IMR-90 (cell line): Measurements from ENCODE around the gene ABHD1. TPM values are rescaled to one million over a fixed set of nuclear protein-coding genes. Genes with fewer than 3 reads are reported as not detected.

ENCODE experiments used
- ATAC-seq: fragments of 200-7000 bp; cut with Tn5 transposase; 2 replicates; pipeline ENCODE4 v1.9.1; 2020; ENCODE audit warnings: low read depth, mild to moderate bottlenecking, moderate library complexity
- BruUV-seq: library from RNA; stranded (reverse); fragments of 400-500 nt; replicated peaks from 2 replicates; lab custom pipeline; 2021; lab: Mats Ljungman, UMichigan
- CTCF ChIA-PET: fragments of 300-600 bp; formaldehyde crosslinking; extraction: SDS; loops from one replicate; lab custom pipeline; 2021; ENCODE audit warnings: antibody characterized with exemption; lab: Yijun Ruan, JAX
- POLR2A ChIA-PET: fragments of 300-600 bp; sonication (Branson Sonifier 250); formaldehyde crosslinking; loops from one replicate; lab custom pipeline; 2022; ENCODE audit warnings: antibody characterized with exemption; ENCODE audit not compliant: unreplicated experiment; lab: Charles Lee
- DNase-seq: peaks from one replicate; pipeline ENCODE4 v3.0.0; 2013
- H2AFZ ChIP-seq: replicated peaks from 2 replicates; pipeline ENCODE3; 2013; ENCODE audit warnings: low read length, mild to moderate bottlenecking; ENCODE audit not compliant: poor library complexity
- H2AK5ac ChIP-seq: 2 replicates; pipeline ENCODE4 v1.6.1; 2013; ENCODE audit warnings: low read depth, low read length, inconsistent platforms
- H2AK9ac ChIP-seq: replicated peaks from 2 replicates; pipeline ENCODE3; 2013; ENCODE audit warnings: mild to moderate bottlenecking, low read depth, low read length, moderate library complexity; ENCODE audit not compliant: poor library complexity
- H2BK120ac ChIP-seq: 2 replicates; pipeline ENCODE4 v1.6.1; 2013; ENCODE audit warnings: low read depth, low read length, inconsistent platforms
- H2BK15ac ChIP-seq: 3 replicates; pipeline ENCODE4 v1.6.1; 2013; ENCODE audit warnings: low read depth, low read length, inconsistent platforms
- H2BK20ac ChIP-seq: 2 replicates; pipeline ENCODE4 v1.6.1; 2013; ENCODE audit warnings: low read depth, mild to moderate bottlenecking, inconsistent platforms, low read length, moderate library complexity
- H2BK5ac ChIP-seq: 2 replicates; pipeline ENCODE4 v1.6.1; 2013; ENCODE audit warnings: mild to moderate bottlenecking, low read depth, low read length, inconsistent platforms; ENCODE audit not compliant: poor library complexity, severe bottlenecking
- H3K14ac ChIP-seq: replicated peaks from 2 replicates; pipeline ENCODE4 v1.6.1; 2013; ENCODE audit warnings: low read depth, low read length, inconsistent platforms
- H3K18ac ChIP-seq: 2 replicates; pipeline ENCODE4 v1.6.1; 2013; ENCODE audit warnings: low read depth, low read length, control low read depth
- H3K23ac ChIP-seq: 2 replicates; pipeline ENCODE4 v1.6.1; 2013; ENCODE audit warnings: low read depth, low read length, inconsistent platforms
- H3K27ac ChIP-seq: 2 replicates; pipeline ENCODE4 v1.5.1; 2013; ENCODE audit warnings: mild to moderate bottlenecking, control low read depth, low read length; ENCODE audit not compliant: insufficient read depth
- H3K27me3 ChIP-seq: 2 replicates; pipeline ENCODE4 v1.6.1; 2013; ENCODE audit warnings: low read length; ENCODE audit not compliant: control insufficient read depth, insufficient read depth
- H3K36me3 ChIP-seq: 2 replicates; pipeline ENCODE4 v1.6.1; 2013; ENCODE audit warnings: low read length, mixed read lengths; ENCODE audit not compliant: control insufficient read depth, insufficient read depth
- H3K4ac ChIP-seq: 2 replicates; pipeline ENCODE4 v1.6.1; 2013; ENCODE audit warnings: low read depth, low read length, inconsistent platforms
- H3K4me1 ChIP-seq: 2 replicates; pipeline ENCODE4 v1.6.1; 2013; ENCODE audit warnings: low read length, mixed read lengths; ENCODE audit not compliant: control insufficient read depth, insufficient read depth
- H3K4me2 ChIP-seq: 2 replicates; pipeline ENCODE4 v1.6.1; 2013; ENCODE audit warnings: low read depth, mild to moderate bottlenecking, control low read depth, low read length, moderate library complexity
- H3K4me3 ChIP-seq: 2 replicates; pipeline ENCODE4 v1.5.1; 2013; ENCODE audit warnings: low read depth, mild to moderate bottlenecking, control low read depth, low read length, moderate library complexity; ENCODE audit not compliant: insufficient read depth
- H3K56ac ChIP-seq: 2 replicates; pipeline ENCODE4 v1.6.1; 2013; ENCODE audit warnings: low read length, inconsistent platforms; ENCODE audit not compliant: insufficient read depth; ENCODE audit errors: extremely low read depth
- H3K79me1 ChIP-seq, 2 experiments: 2 replicates each; pipeline ENCODE4 v1.6.1; 2013; ENCODE audit warnings: low read length in 2 of 2, inconsistent platforms in 1 of 2, low read depth in 1 of 2
- H3K9ac ChIP-seq: 2 replicates; pipeline ENCODE4 v1.6.1; 2013; ENCODE audit warnings: low read depth, low read length, control low read depth
- H3K9me1 ChIP-seq: 2 replicates; pipeline ENCODE4 v1.6.1; 2013; ENCODE audit warnings: low read length, inconsistent platforms; ENCODE audit not compliant: insufficient read depth
- H3K9me3 ChIP-seq: 2 replicates; pipeline ENCODE4 v1.6.1; 2013; ENCODE audit warnings: low read length; ENCODE audit not compliant: control insufficient read depth, insufficient read depth
- H4K20me1 ChIP-seq: 2 replicates; pipeline ENCODE4 v1.6.1; 2013; ENCODE audit warnings: low read length, inconsistent platforms; ENCODE audit not compliant: insufficient read depth
- H4K5ac ChIP-seq: 2 replicates; pipeline ENCODE4 v1.6.1; 2013; ENCODE audit warnings: mild to moderate bottlenecking, low read depth, low read length, control low read depth
- H4K8ac ChIP-seq, 2 experiments: 2 replicates each; pipeline ENCODE4 v1.6.1; 2013; ENCODE audit warnings: low read depth in 2 of 2, low read length in 2 of 2, control low read depth in 1 of 2, inconsistent platforms in 1 of 2
- H4K91ac ChIP-seq: 2 replicates; pipeline ENCODE4 v1.6.1; 2013; ENCODE audit warnings: low read depth, low read length, inconsistent platforms; ENCODE audit not compliant: insufficient read depth
- CEBPB ChIP-seq: IDR thresholded peaks from 2 replicates; pipeline ENCODE4 v1.6.1; 2012; ENCODE audit warnings: low read depth, low read length, improper control_type of control experiment
- CHD1 ChIP-seq: IDR thresholded peaks from 2 replicates; pipeline ENCODE4 v1.6.1; 2012; ENCODE audit warnings: low read depth, low read length, improper control_type of control experiment
- CTCF ChIP-seq: conservative IDR thresholded peaks from 2 replicates; pipeline ENCODE4 v1.5.1; 2012; ENCODE audit warnings: mild to moderate bottlenecking, low read depth, low read length, improper control_type of control experiment
- ELK1 ChIP-seq: fragments of 150-350 bp; IDR thresholded peaks from 2 replicates; pipeline ENCODE4 v1.6.1; 2016; ENCODE audit warnings: low read depth, mild to moderate bottlenecking, low read length, moderate library complexity, borderline replicate concordance
- FOS ChIP-seq: fragments of 150-350 bp; IDR thresholded peaks from 2 replicates; pipeline ENCODE4 v1.6.1; 2016; ENCODE audit warnings: low read depth, low read length
- MAFK ChIP-seq: IDR thresholded peaks from 2 replicates; pipeline ENCODE4 v1.6.1; 2012; ENCODE audit warnings: low read depth, low read length, improper control_type of control experiment
- NFE2L2 ChIP-seq: fragments of 150-350 bp; IDR thresholded peaks from 2 replicates; pipeline ENCODE4 v1.6.1; 2016; ENCODE audit warnings: low read depth, mild to moderate bottlenecking, low read length
- POLR2A ChIP-seq: IDR thresholded peaks from 2 replicates; pipeline ENCODE4 v1.6.1; 2012; ENCODE audit warnings: mild to moderate bottlenecking, low read depth, low read length
- RAD21 ChIP-seq: IDR thresholded peaks from 2 replicates; pipeline ENCODE4 v1.6.1; 2012; ENCODE audit warnings: low read length, improper control_type of control experiment
- RCOR1 ChIP-seq: IDR thresholded peaks from 2 replicates; pipeline ENCODE4 v1.6.1; 2012; ENCODE audit warnings: mild to moderate bottlenecking, low read length, improper control_type of control experiment; ENCODE audit not compliant: insufficient replicate concordance
- RFX5 ChIP-seq: IDR thresholded peaks from 2 replicates; pipeline ENCODE4 v1.8.0; 2012; ENCODE audit warnings: low read depth, mild to moderate bottlenecking, low read length, moderate library complexity
- SMC3 ChIP-seq: fragments of 150-350 bp; IDR thresholded peaks from 2 replicates; pipeline ENCODE4 v1.6.1; 2016; ENCODE audit warnings: low read depth, mild to moderate bottlenecking, antibody characterized with exemption, low read length, moderate library complexity
- USF2 ChIP-seq: fragments of 150-350 bp; IDR thresholded peaks from 2 replicates; pipeline ENCODE4 v1.6.1; 2017; ENCODE audit warnings: mild to moderate bottlenecking, antibody characterized with exemption, low read length, low read depth
- WGBS, 2 experiments: methylation state at CpG; one replicate each; pipeline versions ENCODE4 v1.1.5 to v1.1.7; 2013; ENCODE audit warnings: missing lambda C conversion rate in 2 of 2; ENCODE audit not compliant: insufficient read length in 1 of 2; ENCODE audit errors: extremely low coverage in 2 of 2; 5-methylcytosine and 5-hydroxymethylcytosine counted together
- dilution Hi-C: fragments of 300-500 bp; cut with HindIII; formaldehyde crosslinking; loops from one replicate; pipeline ENCODE4 v1.14.3; 2018; ENCODE audit warnings: low sequenced_read_pairs; ENCODE audit not compliant: unreplicated experiment
- in situ Hi-C: fragments of 300-500 bp; cut with MboI; formaldehyde crosslinking; loops from 3 replicates; pipeline ENCODE4 v1.14.3; 2019; ENCODE audit warnings: low sequenced_read_pairs, inconsistent platforms, mixed read lengths
- intact Hi-C: fragments of 100-400 bp; cut with micrococcal nuclease; formaldehyde crosslinking; loops from 2 replicates; pipeline ENCODE4 v1.10.0; 2022
- polyA plus RNA-seq, 3 experiments: library from polyadenylated mRNA; depleted of rRNA; stranded (reverse); fragments of >200 nt; gene quantifications; 2 replicates each; pipeline ENCODE4 v1.2.3, GENCODE V29; 2012; ENCODE audit warnings: low replicate concordance in 1 of 3
- total RNA-seq: library from RNA; depleted of rRNA; stranded (reverse); fragments of >200 nt; gene quantifications from 2 replicates; pipeline ENCODE4 v1.2.3, GENCODE V29; 2012

ABHD1 gene
- total and polyA plus RNA-seq, 2 of the 4 experiments (the other 2 are of a cell fraction) = 0.24 TPM; not detected in 1

- Histone ChIP-seq H3K79me1 (no peaks in the 10 kb centered on the region), H3K56ac (no peak overlapping the region), H3K27ac (no peak overlapping the region), H3K4ac (0 out of 2 replicates have a peak overlapping the region, but pooled peaks have one; percentile 30), H4K5ac (no peak overlapping the region), H3K23ac (no peak overlapping the region), H4K91ac (no peak overlapping the region), H2AFZ (no peak overlapping the region), H3K14ac (no peak overlapping the region), H2BK20ac (peak overlapping the region; percentile 59; the same call in 1 of the 2 replicates), H3K4me3 (no peak overlapping the region), H3K9me3 (peaks cover 2% of the 10 kb centered on the region; the same call in 1 of the 2 replicates), H3K4me1 (peaks cover 9% of the 10 kb centered on the region), H3K27me3 (peaks cover 21% of the 10 kb centered on the region), H3K18ac (no peak overlapping the region; the same call in 1 of the 2 replicates), H4K8ac (0 out of 4 replicates have a peak overlapping the region, but pooled peaks of 1 of the 2 experiments have one; percentile 14), H3K9me1 (peaks cover 7% of the 10 kb centered on the region; the same call in 1 of the 2 replicates), H2AK9ac (no peak overlapping the region), H2BK5ac (no peak overlapping the region), H2BK15ac (no peak overlapping the region; the same call in 2 of the 3 replicates), H3K9ac (no peak overlapping the region), H2AK5ac (no peak overlapping the region), H4K20me1 (no peaks in the 10 kb centered on the region), H2BK120ac (no peak overlapping the region; the same call in none of the 2 replicates), H3K36me3 (no peaks in the 10 kb centered on the region), H3K4me2 (no peak overlapping the region)
- BruUV-seq = no TSS peak
- DNase-seq (no peak), ATAC-seq (no peak)
- in situ Hi-C loops (no loop called here), intact Hi-C loops (no loop called here), dilution Hi-C loops (no loop called here)
- TF ChIP-seq USF2 (no peak), CTCF (no peak), RFX5 (no peak), MAFK (no peak), FOS (no peak), POLR2A (no peak), CHD1 (no peak), RAD21 (no peak), CEBPB (no peak), RCOR1 (no peak), NFE2L2 (no peak), SMC3 (no peak), ELK1 (no peak)
- no CpG with 5 or more reads among the region's 3 CpGs for WGBS, 2 experiments
- CTCF ChIA-PET = interaction anchor here (1.0 to 1.1 kb wide), 2 partner anchors 10 to 128 kb away, joined by 3 read pairs; partner anchors contain the start of gene AGBL5
- POLR2A ChIA-PET = no interaction called here
These were observed 55.9 kb downstream of the ABHD1 start for GRCh38 chr2:27179344-27180000.
